OCI-LY1 (cell line): ENCODE results near the gene FAU.

ENCODE experiments used
- EZH2 ChIP-seq: fragments of 200-600 bp; sonication (generic), shearing (Covaris generic); IDR thresholded peaks from 2 replicates; pipeline ENCODE4 v1.8.0; 2017; ENCODE audit warnings: borderline replicate concordance, mixed run types, mild to moderate bottlenecking, antibody characterized with exemption, low read length, moderate library complexity, mixed read lengths
- TF ChIP-seq, protein P1 (sequence below): fragments of 200-600 bp; sonication (generic), shearing (Covaris generic); IDR thresholded peaks from 2 replicates; pipeline ENCODE4 v1.5.1; 2017; ENCODE audit warnings: mild to moderate bottlenecking, antibody characterized with exemption, low read length, moderate library complexity, mixed read lengths

DNA sequence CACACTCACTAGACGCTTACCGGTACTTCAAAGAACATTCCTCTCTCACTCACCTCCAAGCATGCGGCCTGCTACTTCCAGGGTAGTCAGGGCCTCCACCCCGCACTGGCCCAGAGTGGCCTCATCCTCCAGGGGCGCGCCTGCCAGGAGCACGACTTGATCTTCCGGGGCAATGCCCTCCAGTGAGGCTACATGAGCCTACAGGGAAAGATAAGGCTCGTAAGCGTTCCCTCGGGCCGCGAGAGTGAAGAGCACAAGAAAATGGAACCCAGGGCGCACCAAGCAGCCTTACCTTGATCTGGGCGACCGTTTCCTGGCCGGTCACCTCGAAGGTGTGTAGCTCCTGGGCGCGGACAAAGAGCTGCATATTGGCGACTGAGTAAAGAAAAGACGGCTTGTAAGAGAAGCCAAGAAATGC, 478 bp downstream of the FAU start:
- TF ChIP-seq, protein P1, sequence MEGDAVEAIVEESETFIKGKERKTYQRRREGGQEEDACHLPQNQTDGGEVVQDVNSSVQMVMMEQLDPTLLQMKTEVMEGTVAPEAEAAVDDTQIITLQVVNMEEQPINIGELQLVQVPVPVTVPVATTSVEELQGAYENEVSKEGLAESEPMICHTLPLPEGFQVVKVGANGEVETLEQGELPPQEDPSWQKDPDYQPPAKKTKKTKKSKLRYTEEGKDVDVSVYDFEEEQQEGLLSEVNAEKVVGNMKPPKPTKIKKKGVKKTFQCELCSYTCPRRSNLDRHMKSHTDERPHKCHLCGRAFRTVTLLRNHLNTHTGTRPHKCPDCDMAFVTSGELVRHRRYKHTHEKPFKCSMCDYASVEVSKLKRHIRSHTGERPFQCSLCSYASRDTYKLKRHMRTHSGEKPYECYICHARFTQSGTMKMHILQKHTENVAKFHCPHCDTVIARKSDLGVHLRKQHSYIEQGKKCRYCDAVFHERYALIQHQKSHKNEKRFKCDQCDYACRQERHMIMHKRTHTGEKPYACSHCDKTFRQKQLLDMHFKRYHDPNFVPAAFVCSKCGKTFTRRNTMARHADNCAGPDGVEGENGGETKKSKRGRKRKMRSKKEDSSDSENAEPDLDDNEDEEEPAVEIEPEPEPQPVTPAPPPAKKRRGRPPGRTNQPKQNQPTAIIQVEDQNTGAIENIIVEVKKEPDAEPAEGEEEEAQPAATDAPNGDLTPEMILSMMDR: no peak
- no peak for TF ChIP-seq EZH2
